ENCODE results near the gene H6PD.

Gene H6PD

GRCh38 chr1:9275161-9275560 is 40.6 kb downstream of the H6PD start:
- peaks cover 9% of the 10 kb centered on the region for H3K4me1 ChIP-seq (ENCODE audit: control insufficient read depth, insufficient read depth, low read length)
- H3K36me3 ChIP-seq (ENCODE audit: control insufficient read depth in 2 of 2, insufficient read depth in 1 of 2, low read length in 2 of 2): no peaks in the 10 kb centered on the region
- POLR2A ChIA-PET: no interaction called here
- no peak for TF ChIP-seq ZNF548 (tag by site-specific recombination; IDR thresholded peaks at IDR 0.05)
- TF ChIP-seq ZNF624 (tag by site-specific recombination; IDR thresholded peaks at IDR 0.05): no peak
- no peak for TF ChIP-seq ZBTB17 (tag by site-specific recombination; IDR thresholded peaks at IDR 0.05)
- TF ChIP-seq ZBTB8A (tag by site-specific recombination; IDR thresholded peaks at IDR 0.05): no peak
- no peak for TF ChIP-seq KLF1 (tag by site-specific recombination; IDR thresholded peaks at IDR 0.05)
- no peaks in the 10 kb centered on the region for H3K9me3 ChIP-seq (ENCODE audit: control insufficient read depth, insufficient read depth, low read depth, low read length)
- CTCF ChIA-PET: interaction anchor here (0.9 to 1.5 kb wide), 2 partner anchors 13 to 215 kb away, joined by 3 to 6 read pairs; no protein-coding TSS in a partner anchor
- no peak overlapping the region for H3K27ac ChIP-seq (ENCODE audit: extremely low read depth, low read depth, low read length)
- H3K4me3 ChIP-seq (ENCODE audit: low read depth, low read length): no peak overlapping the region

- Histone ChIP-seq H3K4me3 (ENCODE audit: low read depth, low read length) (no peak overlapping the region), H3K9me3 (ENCODE audit: control insufficient read depth, insufficient read depth, low read depth, low read length) (no peaks in the 10 kb centered on the region), H3K36me3 (ENCODE audit: control insufficient read depth in 2 of 2, insufficient read depth in 1 of 2, low read length in 2 of 2) (no peaks in the 10 kb centered on the region), H3K27ac (ENCODE audit: extremely low read depth, low read depth, low read length) (no peak overlapping the region), H3K4me1 (ENCODE audit: control insufficient read depth, insufficient read depth, low read length) (peaks cover 6% of the 10 kb centered on the region; the same call in 1 of the 2 replicates)
- ChIA-PET POLR2A (no interaction called here), CTCF (interaction anchor here (0.9 to 1.5 kb wide), 2 partner anchors 12 to 215 kb away, joined by 3 to 6 read pairs; no protein-coding TSS in a partner anchor)
- TF ChIP-seq ZNF629 (tag by site-specific recombination; IDR thresholded peaks at IDR 0.05) (peak; percentile 74), ZBTB48 (tag by site-specific recombination; IDR thresholded peaks at IDR 0.05) (no peak; the same call in 1 of the 2 replicates), HIC1 (tag by site-specific recombination; IDR thresholded peaks at IDR 0.05) (peak; percentile 42; the same call in 1 of the 2 replicates), EGR2 (tag by site-specific recombination; IDR thresholded peaks at IDR 0.05; ENCODE audit: low read depth) (peak; percentile 91), ZNF404 (tag by site-specific recombination; IDR thresholded peaks at IDR 0.05) (no peak), ZNF571 (tag by site-specific recombination; IDR thresholded peaks at IDR 0.05) (no peak), PATZ1 (tag by site-specific recombination; IDR thresholded peaks at IDR 0.05) (peak; percentile 75), ZNF660 (tag by site-specific recombination; IDR thresholded peaks at IDR 0.05) (peak; percentile 81), ZNF184 (tag by site-specific recombination; IDR thresholded peaks at IDR 0.05) (peak; percentile 64; the same call in 1 of the 2 replicates), KLF9 (tag by site-specific recombination; IDR thresholded peaks at IDR 0.05; ENCODE audit: low read depth) (peak; percentile 16; the same call in 1 of the 2 replicates), ZNF580 (tag by site-specific recombination; IDR thresholded peaks at IDR 0.05) (no peak), ZNF174 (tag by site-specific recombination; IDR thresholded peaks at IDR 0.05) (no peak), KLF1 (tag by site-specific recombination; IDR thresholded peaks at IDR 0.05) (peak; percentile 28; the same call in 1 of the 2 replicates), ZIC2 (tag by site-specific recombination; IDR thresholded peaks at IDR 0.05) (peak; percentile 55), WT1 (tag by site-specific recombination; IDR thresholded peaks at IDR 0.05) (no peak), ZNF639 (tag by site-specific recombination; IDR thresholded peaks at IDR 0.05) (0 out of 2 replicates have a peak, but pooled peaks have one; percentile 41), ZEB2 (tag by site-specific recombination; IDR thresholded peaks at IDR 0.05) (0 out of 2 replicates have a peak, but pooled peaks have one; percentile 52), ZNF398 (tag by site-specific recombination; IDR thresholded peaks at IDR 0.05) (peak; percentile 70), KLF16 (tag by site-specific recombination; IDR thresholded peaks at IDR 0.05) (peak; percentile 28; the same call in 1 of the 2 replicates), ZFP69B (tag by site-specific recombination; IDR thresholded peaks at IDR 0.05) (0 out of 2 replicates have a peak, but pooled peaks have one; percentile 31), ZNF394 (tag by site-specific recombination; IDR thresholded peaks at IDR 0.05; ENCODE audit: borderline replicate concordance) (peak; percentile 53; the same call in 1 of the 2 replicates), SP7 (tag by site-specific recombination; IDR thresholded peaks at IDR 0.05) (peak; percentile 82)
Measured at GRCh38 chr1:9275567-9276034, 41.0 kb downstream of the H6PD start.
